Stimulated activated naive CD4-positive, alpha-beta T cell treated with Interleukin-2 at 50 U/mL for 16 hours (primary cell): Measurements from ENCODE around the gene PSMB10.
"Not testable (repeated sequence)": the region's sequence is repeated elsewhere in the genome, so short reads cannot be mapped to it uniquely, and the experiment has no call there.

Source experiments
- DNase-seq: peaks from one replicate; lab custom pipeline; 2025; lab: John Stamatoyannopoulos, UW

Gene PSMB10

GRCh38 chr16:67936124-67936879, at the start of gene PSMB10:
Gene PSMB10, minus strand, starts transcription at chr16:67936850. Its CDS starts 101 bp downstream, at chr16:67936749.
- peak; percentile 61 for DNase-seq

DNA sequence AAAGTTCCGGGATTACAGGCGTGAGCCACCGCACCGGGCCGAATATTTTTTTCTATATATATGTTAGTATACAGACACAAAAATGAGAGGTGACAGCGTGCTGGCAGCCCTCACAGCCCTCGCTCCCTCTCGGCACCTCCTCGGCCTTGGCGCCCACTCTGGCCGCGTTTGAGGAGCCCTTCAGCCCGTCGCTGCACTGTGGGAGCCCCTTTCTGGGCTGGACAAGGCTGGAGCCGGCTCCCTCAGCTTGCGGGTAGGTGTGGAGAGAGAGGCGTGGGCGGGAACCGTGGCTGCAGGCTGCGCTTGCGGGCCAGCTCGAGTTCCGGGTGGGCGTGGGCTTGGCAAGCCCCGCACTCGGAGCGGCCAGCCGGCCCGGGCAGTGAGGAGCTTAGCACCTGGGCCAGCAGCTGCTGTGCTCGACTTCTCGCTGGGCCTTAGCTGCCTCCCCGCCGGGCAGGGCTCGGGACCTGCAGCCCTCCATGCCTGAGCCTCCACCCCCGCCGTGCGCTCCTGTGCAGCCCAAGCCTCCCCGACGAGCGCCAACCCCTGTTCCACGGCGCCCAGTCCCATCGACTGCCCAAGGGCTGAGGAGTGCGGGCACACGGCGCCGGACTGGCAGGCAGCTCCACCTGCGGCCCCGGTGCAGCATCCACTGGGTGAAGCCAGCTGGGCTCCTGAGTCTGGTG, 45.5 kb upstream of the PSMB10 start:
- no peak for DNase-seq

GRCh38 chr16:67979955-67980678, 43.5 kb upstream of the PSMB10 start, which contains the start of gene DPEP3:
Gene DPEP3, minus strand, starts transcription at chr16:67980499. Its CDS starts 119 bp downstream, at chr16:67980380.
- no peak for DNase-seq

GRCh38 chr16:67977469-67978227, 41.0 kb upstream of the PSMB10 start:
- DNase-seq, result no peak

GRCh38 chr16:67977005-67977404, 40.4 kb upstream of the PSMB10 start:
- DNase-seq, result no peak

DNA sequence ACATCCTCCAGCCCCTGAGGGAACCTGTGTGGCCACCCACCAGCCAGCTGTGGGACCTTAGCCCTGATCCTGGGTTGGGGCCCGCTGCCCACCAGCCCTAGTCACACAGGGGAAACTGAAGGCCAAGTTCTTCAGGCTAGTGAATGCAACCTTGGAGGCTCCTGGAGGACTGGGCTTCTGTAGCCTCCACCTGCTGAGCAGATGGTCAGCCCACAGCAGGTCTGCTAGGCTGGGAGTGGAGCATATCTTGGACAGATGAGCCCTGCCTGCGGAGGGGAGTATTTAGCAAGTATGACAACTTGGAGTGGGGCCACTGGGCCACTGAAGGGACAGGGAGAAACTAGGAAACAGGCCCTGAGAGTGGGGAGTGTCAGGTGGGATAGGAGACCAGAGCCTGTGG, 39.6 kb upstream of the PSMB10 start:
- no peak for DNase-seq

DNA sequence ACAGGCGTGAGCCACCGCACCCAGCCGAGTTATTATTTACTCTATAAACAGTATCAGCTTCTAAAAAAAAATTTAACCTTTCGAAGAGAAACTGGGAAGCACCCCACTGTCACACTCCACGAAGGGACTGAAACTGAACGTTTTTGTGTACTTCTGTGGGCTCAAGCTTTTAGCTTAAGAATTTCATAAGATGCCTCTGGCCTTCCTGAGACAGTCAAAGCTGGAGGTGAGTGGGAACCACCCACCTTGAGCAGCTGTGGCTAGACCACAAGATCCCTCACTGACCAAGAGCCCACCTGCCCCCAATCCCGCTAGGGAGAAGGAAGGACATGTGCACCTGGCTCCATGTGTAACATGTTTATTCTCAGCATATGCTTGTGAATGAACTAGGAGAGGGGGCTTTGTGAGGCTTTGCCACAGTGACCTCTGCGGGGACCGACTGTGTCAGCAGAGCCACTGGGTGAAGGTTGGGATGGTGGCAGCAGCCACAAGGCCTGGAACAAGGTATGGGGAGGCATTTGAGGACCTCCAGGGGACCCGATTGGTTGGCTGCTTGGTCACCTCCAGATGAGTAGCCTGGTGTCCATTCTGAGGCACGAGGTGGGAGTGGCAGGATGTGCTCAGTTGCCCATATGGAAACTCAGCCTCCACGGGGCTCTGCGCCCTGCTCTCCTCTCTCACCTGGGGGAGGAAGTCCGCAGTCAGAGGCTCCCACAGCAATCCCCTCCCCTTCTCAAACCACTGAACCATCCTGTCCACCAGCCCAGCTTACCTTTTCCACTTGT, 38.9 kb upstream of the PSMB10 start:
- DNase-seq, result no peak

DNA sequence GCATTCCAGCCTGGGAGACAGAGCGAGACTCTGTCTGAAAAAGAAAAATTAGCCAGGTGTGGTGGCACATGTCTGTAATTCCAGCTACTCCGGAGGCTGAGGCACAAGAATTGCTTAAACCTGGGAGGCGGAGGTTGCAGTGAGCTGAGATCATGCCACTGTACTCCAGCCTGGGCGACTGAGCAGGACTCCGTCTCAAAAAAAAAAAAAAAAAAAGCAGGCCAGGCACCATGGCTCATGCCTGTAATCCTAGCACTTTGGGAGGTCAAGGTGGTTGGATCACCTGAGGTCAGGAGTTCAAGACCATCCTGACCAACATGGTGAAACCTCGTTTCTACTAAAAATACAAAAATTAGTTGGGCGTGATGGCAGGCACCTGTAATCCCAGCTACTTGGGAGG, 35.6 kb upstream of the PSMB10 start:
- DNase-seq, result not testable (repeated sequence)

- DNase-seq, result no peak
These were observed 34.5 kb upstream of the PSMB10 start for GRCh38 chr16:67971111-67971510.

DNA sequence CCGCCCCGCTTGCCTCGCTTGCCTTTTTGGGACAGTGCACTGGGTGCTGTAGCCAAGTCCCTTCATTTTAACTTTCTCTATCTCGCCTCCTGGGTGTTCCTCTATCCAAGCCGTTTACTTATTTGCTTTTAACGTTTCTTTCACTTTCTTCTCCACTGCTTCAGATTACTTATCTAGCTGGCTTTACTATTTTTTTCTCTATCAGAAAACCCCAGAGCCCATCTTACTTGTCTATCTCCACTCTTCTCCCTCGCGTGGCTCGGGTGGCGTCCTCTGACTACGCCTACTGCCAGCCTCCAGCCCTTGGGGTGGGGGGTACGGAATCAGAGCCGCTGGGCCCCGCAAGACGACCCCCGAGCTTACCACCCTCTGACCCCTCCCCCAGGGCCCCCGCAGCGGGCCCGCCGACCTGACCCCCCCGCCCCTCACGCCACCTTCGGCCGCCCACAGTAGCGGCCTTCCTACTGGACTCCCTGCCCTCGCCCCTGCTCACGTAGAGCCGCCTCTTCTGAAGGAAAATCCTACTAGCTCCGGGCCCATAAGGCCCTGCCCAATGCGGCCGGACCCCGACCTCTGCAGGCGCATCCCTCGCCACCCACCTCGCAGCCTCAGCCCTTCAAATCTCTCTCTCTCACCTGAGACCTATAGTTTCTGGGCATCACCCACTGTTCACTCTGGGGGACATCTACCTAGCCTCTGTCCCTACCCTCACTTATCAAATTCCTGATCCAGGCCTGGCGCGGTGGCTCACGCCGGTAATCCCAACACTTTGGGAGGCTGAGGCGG, 32.8 kb upstream of the PSMB10 start:
- DNase-seq, result peak; percentile 20

GRCh38 chr16:67968400-67969253, 32.0 kb upstream of the PSMB10 start, which contains the start of gene SLC12A4:
Gene SLC12A4, minus strand, starts transcription at chr16:67968637. Its CDS starts 84 bp downstream, at chr16:67968553.
- DNase-seq, result peak; percentile 80

DNA sequence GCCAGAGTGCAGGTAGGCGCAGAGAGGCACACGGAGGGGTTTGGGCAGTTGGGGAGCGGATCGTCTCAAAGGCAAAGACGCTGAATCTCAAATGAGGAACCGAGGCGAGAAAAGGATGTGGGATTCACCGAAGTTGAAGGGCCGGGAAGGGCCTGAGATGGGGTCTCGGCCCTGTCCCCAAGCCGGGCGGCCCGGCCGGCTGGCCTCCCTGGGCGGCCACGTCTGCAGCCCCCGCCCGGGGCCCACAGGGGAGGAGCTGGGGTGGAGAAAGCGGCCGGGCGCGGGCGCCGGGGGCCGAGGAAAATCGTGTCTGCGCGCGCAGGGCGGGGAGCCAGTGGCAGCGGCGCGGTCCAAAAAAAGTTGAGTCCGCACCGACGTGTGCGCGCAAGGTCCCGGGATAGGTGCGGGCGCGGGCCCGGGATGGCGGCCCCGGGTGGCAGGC, 31.3 kb upstream of the PSMB10 start:
- peak; percentile 30 for DNase-seq

DNA sequence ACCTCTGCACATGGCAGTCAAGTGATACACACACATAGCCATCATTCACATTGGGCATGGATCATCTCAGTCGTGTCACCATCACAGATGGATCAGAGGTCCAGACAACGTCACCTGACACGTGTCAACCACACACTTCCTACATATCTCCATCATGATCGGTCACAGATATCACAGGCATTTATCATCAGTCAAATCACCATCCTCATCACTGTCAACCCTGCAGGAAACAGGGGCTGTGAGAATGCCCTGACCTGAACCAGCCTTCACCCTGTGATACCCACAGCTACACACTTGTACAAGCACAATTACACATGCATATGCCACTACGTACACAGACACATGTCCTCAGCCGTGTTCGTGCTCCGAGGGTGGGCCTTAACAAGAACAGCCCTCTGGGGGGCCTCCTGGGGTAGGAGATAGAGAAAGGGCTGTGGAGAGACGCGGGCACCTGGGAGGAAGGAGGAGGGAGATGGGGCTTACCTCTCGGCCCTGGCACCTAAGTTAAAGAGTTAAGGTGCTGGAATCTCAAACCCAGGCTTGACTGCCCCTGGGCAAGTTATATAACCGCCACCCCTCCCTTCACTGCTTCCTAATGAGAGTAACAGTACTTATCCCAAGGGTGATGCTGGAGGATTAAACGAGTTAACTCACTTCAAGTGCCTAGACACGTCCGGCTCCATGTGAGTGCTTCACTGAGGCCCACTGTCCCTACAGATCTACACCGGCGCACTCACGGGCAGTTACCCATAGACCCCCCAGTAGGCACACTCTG, 30.7 kb upstream of the PSMB10 start:
- DNase-seq, result no peak

DNA sequence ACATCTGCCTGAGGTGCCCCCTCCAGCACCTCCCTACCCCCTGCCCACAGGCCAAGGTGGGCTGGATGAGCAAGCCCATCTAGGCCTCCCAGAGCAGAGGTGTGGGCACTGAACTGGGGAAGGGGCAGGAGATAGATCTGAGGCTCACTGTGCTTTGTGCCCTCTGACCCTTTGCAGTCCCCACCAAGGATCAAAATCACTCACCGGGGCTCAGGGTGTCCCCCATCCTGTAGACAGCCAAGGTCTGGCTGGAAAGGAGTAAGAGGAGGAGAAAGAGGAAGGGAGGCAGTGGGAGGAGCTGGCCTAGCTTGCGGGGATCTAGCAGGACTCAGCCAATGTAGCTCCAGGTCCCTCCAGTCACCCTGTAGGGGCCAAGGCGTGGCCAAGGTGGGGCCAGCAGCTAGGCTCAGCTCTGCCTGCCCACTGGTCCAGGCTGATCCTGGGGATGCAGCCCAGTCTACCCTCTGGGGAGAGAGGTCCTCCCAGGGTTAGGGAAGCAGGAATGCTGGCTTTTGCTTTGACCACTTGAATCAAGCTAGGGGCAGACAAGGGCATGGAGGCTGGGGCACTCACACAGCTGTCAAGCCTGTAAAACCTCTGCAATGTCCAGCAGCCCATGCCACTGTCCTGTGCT, 30.0 kb upstream of the PSMB10 start:
- no peak for DNase-seq

GRCh38 chr16:67965668-67966548, 29.3 kb upstream of the PSMB10 start:
- no peak for DNase-seq

DNA sequence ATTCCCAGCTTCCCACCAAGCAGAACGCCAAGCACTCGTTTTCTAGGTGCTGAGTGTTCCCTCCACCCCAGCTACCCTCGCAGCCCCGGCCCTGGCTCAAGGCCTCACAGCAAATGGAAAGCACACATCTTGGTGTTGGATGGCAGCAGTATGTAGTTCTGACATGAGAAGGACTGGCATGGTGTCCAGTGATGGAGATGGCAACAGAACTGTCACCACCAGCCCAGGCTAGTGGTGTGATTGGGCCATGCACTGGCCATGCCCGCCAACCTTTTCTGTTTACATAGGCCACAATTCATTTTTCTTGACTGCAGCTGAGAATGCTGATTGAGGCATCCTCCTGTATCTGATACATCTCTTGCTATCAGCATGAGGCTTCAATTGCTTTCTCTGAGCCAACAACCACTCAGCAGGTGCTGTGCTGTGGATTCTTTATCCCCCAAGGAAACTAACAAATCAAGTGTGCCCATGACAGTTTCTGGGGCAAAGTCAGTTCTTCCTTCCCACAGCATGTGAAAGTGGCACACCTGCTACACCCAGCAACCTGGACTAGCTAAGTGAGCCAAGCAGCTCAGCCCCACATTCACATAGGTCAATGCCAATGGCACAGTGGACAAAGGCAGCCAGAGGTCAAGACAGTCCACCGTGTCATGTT, 28.0 kb upstream of the PSMB10 start:
- DNase-seq, result no peak
